IMR-90 (cell line): ENCODE measurements around the gene MCRS1. TPM values are rescaled to one million over a fixed set of nuclear protein-coding genes. Genes with fewer than 3 reads are reported as not detected.
A peak's percentile ranks its signal among the peaks of the same experiment; 100 is the strongest.

ENCODE experiments used
- ATAC-seq: fragments of 200-7000 bp; cut with Tn5 transposase; 2 replicates; pipeline ENCODE4 v1.9.1; 2020; ENCODE audit warnings: low read depth, mild to moderate bottlenecking, moderate library complexity
- BruUV-seq: library from RNA; stranded (reverse); fragments of 400-500 nt; replicated peaks from 2 replicates; lab custom pipeline; 2021; lab: Mats Ljungman, UMichigan
- CTCF ChIA-PET: fragments of 300-600 bp; formaldehyde crosslinking; extraction: SDS; loops from one replicate; lab custom pipeline; 2021; ENCODE audit warnings: antibody characterized with exemption; lab: Yijun Ruan, JAX
- POLR2A ChIA-PET: fragments of 300-600 bp; sonication (Branson Sonifier 250); formaldehyde crosslinking; loops from one replicate; lab custom pipeline; 2022; ENCODE audit warnings: antibody characterized with exemption; ENCODE audit not compliant: unreplicated experiment; lab: Charles Lee
- DNase-seq: peaks from one replicate; pipeline ENCODE4 v3.0.0; 2013
- H2AFZ ChIP-seq: replicated peaks from 2 replicates; pipeline ENCODE3; 2013; ENCODE audit warnings: low read length, mild to moderate bottlenecking; ENCODE audit not compliant: poor library complexity
- H2AK5ac ChIP-seq: 2 replicates; pipeline ENCODE4 v1.6.1; 2013; ENCODE audit warnings: low read depth, low read length, inconsistent platforms
- H2AK9ac ChIP-seq: replicated peaks from 2 replicates; pipeline ENCODE3; 2013; ENCODE audit warnings: mild to moderate bottlenecking, low read depth, low read length, moderate library complexity; ENCODE audit not compliant: poor library complexity
- H2BK120ac ChIP-seq: 2 replicates; pipeline ENCODE4 v1.6.1; 2013; ENCODE audit warnings: low read depth, low read length, inconsistent platforms
- H2BK15ac ChIP-seq: 3 replicates; pipeline ENCODE4 v1.6.1; 2013; ENCODE audit warnings: low read depth, low read length, inconsistent platforms
- H2BK20ac ChIP-seq: 2 replicates; pipeline ENCODE4 v1.6.1; 2013; ENCODE audit warnings: low read depth, mild to moderate bottlenecking, inconsistent platforms, low read length, moderate library complexity
- H2BK5ac ChIP-seq: 2 replicates; pipeline ENCODE4 v1.6.1; 2013; ENCODE audit warnings: mild to moderate bottlenecking, low read depth, low read length, inconsistent platforms; ENCODE audit not compliant: poor library complexity, severe bottlenecking
- H3K14ac ChIP-seq: replicated peaks from 2 replicates; pipeline ENCODE4 v1.6.1; 2013; ENCODE audit warnings: low read depth, low read length, inconsistent platforms
- H3K18ac ChIP-seq: 2 replicates; pipeline ENCODE4 v1.6.1; 2013; ENCODE audit warnings: low read depth, low read length, control low read depth
- H3K23ac ChIP-seq: 2 replicates; pipeline ENCODE4 v1.6.1; 2013; ENCODE audit warnings: low read depth, low read length, inconsistent platforms
- H3K27ac ChIP-seq: 2 replicates; pipeline ENCODE4 v1.5.1; 2013; ENCODE audit warnings: mild to moderate bottlenecking, control low read depth, low read length; ENCODE audit not compliant: insufficient read depth
- H3K27me3 ChIP-seq: 2 replicates; pipeline ENCODE4 v1.6.1; 2013; ENCODE audit warnings: low read length; ENCODE audit not compliant: control insufficient read depth, insufficient read depth
- H3K36me3 ChIP-seq: 2 replicates; pipeline ENCODE4 v1.6.1; 2013; ENCODE audit warnings: low read length, mixed read lengths; ENCODE audit not compliant: control insufficient read depth, insufficient read depth
- H3K4ac ChIP-seq: 2 replicates; pipeline ENCODE4 v1.6.1; 2013; ENCODE audit warnings: low read depth, low read length, inconsistent platforms
- H3K4me1 ChIP-seq: 2 replicates; pipeline ENCODE4 v1.6.1; 2013; ENCODE audit warnings: low read length, mixed read lengths; ENCODE audit not compliant: control insufficient read depth, insufficient read depth
- H3K4me2 ChIP-seq: 2 replicates; pipeline ENCODE4 v1.6.1; 2013; ENCODE audit warnings: low read depth, mild to moderate bottlenecking, control low read depth, low read length, moderate library complexity
- H3K4me3 ChIP-seq: 2 replicates; pipeline ENCODE4 v1.5.1; 2013; ENCODE audit warnings: low read depth, mild to moderate bottlenecking, control low read depth, low read length, moderate library complexity; ENCODE audit not compliant: insufficient read depth
- H3K56ac ChIP-seq: 2 replicates; pipeline ENCODE4 v1.6.1; 2013; ENCODE audit warnings: low read length, inconsistent platforms; ENCODE audit not compliant: insufficient read depth; ENCODE audit errors: extremely low read depth
- H3K79me1 ChIP-seq, 2 experiments: 2 replicates each; pipeline ENCODE4 v1.6.1; 2013; ENCODE audit warnings: low read length in 2 of 2, inconsistent platforms in 1 of 2, low read depth in 1 of 2
- H3K9ac ChIP-seq: 2 replicates; pipeline ENCODE4 v1.6.1; 2013; ENCODE audit warnings: low read depth, low read length, control low read depth
- H3K9me1 ChIP-seq: 2 replicates; pipeline ENCODE4 v1.6.1; 2013; ENCODE audit warnings: low read length, inconsistent platforms; ENCODE audit not compliant: insufficient read depth
- H3K9me3 ChIP-seq: 2 replicates; pipeline ENCODE4 v1.6.1; 2013; ENCODE audit warnings: low read length; ENCODE audit not compliant: control insufficient read depth, insufficient read depth
- H4K20me1 ChIP-seq: 2 replicates; pipeline ENCODE4 v1.6.1; 2013; ENCODE audit warnings: low read length, inconsistent platforms; ENCODE audit not compliant: insufficient read depth
- H4K5ac ChIP-seq: 2 replicates; pipeline ENCODE4 v1.6.1; 2013; ENCODE audit warnings: mild to moderate bottlenecking, low read depth, low read length, control low read depth
- H4K8ac ChIP-seq, 2 experiments: 2 replicates each; pipeline ENCODE4 v1.6.1; 2013; ENCODE audit warnings: low read depth in 2 of 2, low read length in 2 of 2, control low read depth in 1 of 2, inconsistent platforms in 1 of 2
- H4K91ac ChIP-seq: 2 replicates; pipeline ENCODE4 v1.6.1; 2013; ENCODE audit warnings: low read depth, low read length, inconsistent platforms; ENCODE audit not compliant: insufficient read depth
- BHLHE40 ChIP-seq: fragments of 150-350 bp; IDR thresholded peaks from 2 replicates; pipeline ENCODE4 v1.6.1; 2016; ENCODE audit warnings: mild to moderate bottlenecking, low read depth, low read length
- CEBPB ChIP-seq: IDR thresholded peaks from 2 replicates; pipeline ENCODE4 v1.6.1; 2012; ENCODE audit warnings: low read depth, low read length, improper control_type of control experiment
- CHD1 ChIP-seq: IDR thresholded peaks from 2 replicates; pipeline ENCODE4 v1.6.1; 2012; ENCODE audit warnings: low read depth, low read length, improper control_type of control experiment
- FOS ChIP-seq: fragments of 150-350 bp; IDR thresholded peaks from 2 replicates; pipeline ENCODE4 v1.6.1; 2016; ENCODE audit warnings: low read depth, low read length
- MAFK ChIP-seq: IDR thresholded peaks from 2 replicates; pipeline ENCODE4 v1.6.1; 2012; ENCODE audit warnings: low read depth, low read length, improper control_type of control experiment
- MAZ ChIP-seq: IDR thresholded peaks from 2 replicates; pipeline ENCODE4 v1.6.1; 2012; ENCODE audit warnings: low read depth, mild to moderate bottlenecking, low read length, improper control_type of control experiment, moderate library complexity, borderline replicate concordance
- MXI1 ChIP-seq: IDR thresholded peaks from 2 replicates; pipeline ENCODE4 v1.6.1; 2012; ENCODE audit warnings: low read depth, mild to moderate bottlenecking, low read length, moderate library complexity, borderline replicate concordance
- POLR2A ChIP-seq: IDR thresholded peaks from 2 replicates; pipeline ENCODE4 v1.6.1; 2012; ENCODE audit warnings: mild to moderate bottlenecking, low read depth, low read length
- RAD21 ChIP-seq: IDR thresholded peaks from 2 replicates; pipeline ENCODE4 v1.6.1; 2012; ENCODE audit warnings: low read length, improper control_type of control experiment
- RCOR1 ChIP-seq: IDR thresholded peaks from 2 replicates; pipeline ENCODE4 v1.6.1; 2012; ENCODE audit warnings: mild to moderate bottlenecking, low read length, improper control_type of control experiment; ENCODE audit not compliant: insufficient replicate concordance
- RFX5 ChIP-seq: IDR thresholded peaks from 2 replicates; pipeline ENCODE4 v1.8.0; 2012; ENCODE audit warnings: low read depth, mild to moderate bottlenecking, low read length, moderate library complexity
- SMC3 ChIP-seq: fragments of 150-350 bp; IDR thresholded peaks from 2 replicates; pipeline ENCODE4 v1.6.1; 2016; ENCODE audit warnings: low read depth, mild to moderate bottlenecking, antibody characterized with exemption, low read length, moderate library complexity
- WGBS, 2 experiments: methylation state at CpG; one replicate each; pipeline versions ENCODE4 v1.1.5 to v1.1.7; 2013; ENCODE audit warnings: missing lambda C conversion rate in 2 of 2; ENCODE audit not compliant: insufficient read length in 1 of 2; ENCODE audit errors: extremely low coverage in 2 of 2; 5-methylcytosine and 5-hydroxymethylcytosine counted together
- dilution Hi-C: fragments of 300-500 bp; cut with HindIII; formaldehyde crosslinking; loops from one replicate; pipeline ENCODE4 v1.14.3; 2018; ENCODE audit warnings: low sequenced_read_pairs; ENCODE audit not compliant: unreplicated experiment
- in situ Hi-C: fragments of 300-500 bp; cut with MboI; formaldehyde crosslinking; loops from 3 replicates; pipeline ENCODE4 v1.14.3; 2019; ENCODE audit warnings: low sequenced_read_pairs, inconsistent platforms, mixed read lengths
- intact Hi-C: fragments of 100-400 bp; cut with micrococcal nuclease; formaldehyde crosslinking; loops from 2 replicates; pipeline ENCODE4 v1.10.0; 2022
- polyA plus RNA-seq, 3 experiments: library from polyadenylated mRNA; depleted of rRNA; stranded (reverse); fragments of >200 nt; gene quantifications; 2 replicates each; pipeline ENCODE4 v1.2.3, GENCODE V29; 2012; ENCODE audit warnings: low replicate concordance in 1 of 3
- total RNA-seq: library from RNA; depleted of rRNA; stranded (reverse); fragments of >200 nt; gene quantifications from 2 replicates; pipeline ENCODE4 v1.2.3, GENCODE V29; 2012
- TF ChIP-seq, protein P1 (sequence below): fragments of 150-350 bp; IDR thresholded peaks from 2 replicates; pipeline ENCODE4 v1.6.1; 2017; ENCODE audit warnings: mild to moderate bottlenecking, antibody characterized with exemption, low read length, low read depth
- TF ChIP-seq, protein P2 (sequence below): conservative IDR thresholded peaks from 2 replicates; pipeline ENCODE4 v1.5.1; 2012; ENCODE audit warnings: mild to moderate bottlenecking, low read depth, low read length, improper control_type of control experiment
- TF ChIP-seq, protein P3 (sequence below): fragments of 150-350 bp; IDR thresholded peaks from 2 replicates; pipeline ENCODE4 v1.6.1; 2016; ENCODE audit warnings: low read depth, mild to moderate bottlenecking, low read length, moderate library complexity, borderline replicate concordance

Gene MCRS1
- total and polyA plus RNA-seq, 2 of the 4 experiments (the other 2 are of a cell fraction), result 72.9 to 73.2 TPM

DNA sequence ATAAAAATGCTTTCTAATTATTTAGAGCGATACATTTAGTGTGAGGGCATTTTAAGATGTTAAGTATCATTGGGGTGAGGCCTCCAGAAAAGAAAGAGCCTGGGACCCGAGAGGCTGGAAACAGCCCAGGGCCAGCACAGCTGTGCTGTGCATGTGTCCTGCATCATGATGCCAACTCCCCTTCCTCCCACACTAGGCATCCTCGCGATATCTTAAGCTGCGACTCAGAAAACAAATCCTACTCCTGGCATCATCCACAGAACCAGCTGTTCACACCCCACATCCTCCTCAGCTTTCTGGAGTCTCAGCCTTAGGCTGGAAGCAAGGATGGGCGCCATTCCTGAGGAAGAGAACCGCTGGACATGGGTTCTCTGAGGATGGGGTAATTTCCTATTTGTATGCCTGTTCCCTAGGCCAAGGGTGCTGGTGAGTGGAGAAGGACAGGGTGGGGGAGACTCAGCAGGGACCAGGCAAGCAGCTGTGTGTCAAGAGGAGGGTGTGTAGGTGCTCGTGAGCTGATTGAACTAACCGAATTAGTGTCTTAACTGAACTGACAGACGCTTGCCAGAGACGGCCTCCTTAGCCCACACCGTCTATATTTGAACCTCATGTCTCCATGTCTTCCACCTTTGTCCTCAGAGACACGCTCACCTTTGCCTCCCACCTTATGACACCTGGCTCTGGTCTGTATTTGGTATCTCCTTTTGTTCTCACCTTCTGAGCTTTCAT lies 15.6 kb upstream of the MCRS1 start:
- DNase-seq, result peak; percentile 44
- Histone ChIP-seq H2BK120ac (no peak overlapping the region), H4K20me1 (peaks cover 9% of the 10 kb centered on the region), H3K9me1 (peaks cover under 1% of the 10 kb centered on the region; the same call in 1 of the 2 replicates), H3K27ac (no peak overlapping the region), H3K4ac (no peak overlapping the region), H2AK9ac (peak overlapping the region; percentile 65), H4K5ac (no peak overlapping the region), H3K56ac (no peak overlapping the region), H3K36me3 (peaks cover 4% of the 10 kb centered on the region), H3K23ac (no peak overlapping the region), H3K18ac (no peak overlapping the region), H3K4me1 (peaks cover 2% of the 10 kb centered on the region; the same call in 1 of the 2 replicates), H3K27me3 (no peaks in the 10 kb centered on the region), H2AK5ac (no peak overlapping the region), H4K8ac (no peak overlapping the region), H3K9ac (no peak overlapping the region), H2BK5ac (no peak overlapping the region), H3K79me1 (peaks cover 0 to 19% of the 10 kb centered on the region in 2 experiments; a peak in 3 of 4 replicates), H3K4me3 (no peak overlapping the region), H4K91ac (no peak overlapping the region), H2BK20ac (no peak overlapping the region), H2AFZ (no peak overlapping the region), H3K9me3 (no peaks in the 10 kb centered on the region), H2BK15ac (no peak overlapping the region), H3K4me2 (no peak overlapping the region), H3K14ac (0 out of 2 replicates have a peak overlapping the region, but pooled peaks have one; percentile 8)
- intact Hi-C loops (loop anchor here (5.0 kb wide), 1 partner anchor 71 kb away; no protein-coding TSS in a partner anchor), dilution Hi-C loops (no loop called here), in situ Hi-C loops (no loop called here)
- ChIA-PET POLR2A (no interaction called here), CTCF (interaction anchor here (1.0 to 5.4 kb wide), 3 partner anchors 11 to 252 kb away, joined by 3 to 36 read pairs (median 8); no protein-coding TSS in a partner anchor)
- BruUV-seq, result no TSS peak
- WGBS, 2 experiments, result 70% methylated on average over 2 of the region's 13 CpGs; no CpG with 5 or more reads in 1 of the 2 experiments
- no peak for ATAC-seq
- TF ChIP-seq RFX5 (no peak), MAFK (no peak), RAD21 (no peak), POLR2A (no peak), SMC3 (no peak), CHD1 (no peak), RCOR1 (no peak), BHLHE40 (no peak), MXI1 (no peak), CEBPB (no peak), FOS (no peak), MAZ (no peak)
- TF ChIP-seq, protein P1, sequence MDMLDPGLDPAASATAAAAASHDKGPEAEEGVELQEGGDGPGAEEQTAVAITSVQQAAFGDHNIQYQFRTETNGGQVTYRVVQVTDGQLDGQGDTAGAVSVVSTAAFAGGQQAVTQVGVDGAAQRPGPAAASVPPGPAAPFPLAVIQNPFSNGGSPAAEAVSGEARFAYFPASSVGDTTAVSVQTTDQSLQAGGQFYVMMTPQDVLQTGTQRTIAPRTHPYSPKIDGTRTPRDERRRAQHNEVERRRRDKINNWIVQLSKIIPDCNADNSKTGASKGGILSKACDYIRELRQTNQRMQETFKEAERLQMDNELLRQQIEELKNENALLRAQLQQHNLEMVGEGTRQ, result no peak
- TF ChIP-seq, protein P2, sequence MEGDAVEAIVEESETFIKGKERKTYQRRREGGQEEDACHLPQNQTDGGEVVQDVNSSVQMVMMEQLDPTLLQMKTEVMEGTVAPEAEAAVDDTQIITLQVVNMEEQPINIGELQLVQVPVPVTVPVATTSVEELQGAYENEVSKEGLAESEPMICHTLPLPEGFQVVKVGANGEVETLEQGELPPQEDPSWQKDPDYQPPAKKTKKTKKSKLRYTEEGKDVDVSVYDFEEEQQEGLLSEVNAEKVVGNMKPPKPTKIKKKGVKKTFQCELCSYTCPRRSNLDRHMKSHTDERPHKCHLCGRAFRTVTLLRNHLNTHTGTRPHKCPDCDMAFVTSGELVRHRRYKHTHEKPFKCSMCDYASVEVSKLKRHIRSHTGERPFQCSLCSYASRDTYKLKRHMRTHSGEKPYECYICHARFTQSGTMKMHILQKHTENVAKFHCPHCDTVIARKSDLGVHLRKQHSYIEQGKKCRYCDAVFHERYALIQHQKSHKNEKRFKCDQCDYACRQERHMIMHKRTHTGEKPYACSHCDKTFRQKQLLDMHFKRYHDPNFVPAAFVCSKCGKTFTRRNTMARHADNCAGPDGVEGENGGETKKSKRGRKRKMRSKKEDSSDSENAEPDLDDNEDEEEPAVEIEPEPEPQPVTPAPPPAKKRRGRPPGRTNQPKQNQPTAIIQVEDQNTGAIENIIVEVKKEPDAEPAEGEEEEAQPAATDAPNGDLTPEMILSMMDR, result no peak
- TF ChIP-seq, protein P3, sequence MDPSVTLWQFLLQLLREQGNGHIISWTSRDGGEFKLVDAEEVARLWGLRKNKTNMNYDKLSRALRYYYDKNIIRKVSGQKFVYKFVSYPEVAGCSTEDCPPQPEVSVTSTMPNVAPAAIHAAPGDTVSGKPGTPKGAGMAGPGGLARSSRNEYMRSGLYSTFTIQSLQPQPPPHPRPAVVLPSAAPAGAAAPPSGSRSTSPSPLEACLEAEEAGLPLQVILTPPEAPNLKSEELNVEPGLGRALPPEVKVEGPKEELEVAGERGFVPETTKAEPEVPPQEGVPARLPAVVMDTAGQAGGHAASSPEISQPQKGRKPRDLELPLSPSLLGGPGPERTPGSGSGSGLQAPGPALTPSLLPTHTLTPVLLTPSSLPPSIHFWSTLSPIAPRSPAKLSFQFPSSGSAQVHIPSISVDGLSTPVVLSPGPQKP, result no peak
